AG09319 (cell line): ENCODE measurements around the gene RMND5B.

ENCODE experiments used
- DNase-seq: peaks from one replicate; pipeline ENCODE4 v3.0.0-alpha.2; 2010; ENCODE audit warnings: low read depth; ENCODE audit errors: extremely low read depth
- CTCF ChIP-seq: IDR thresholded peaks from 2 replicates; pipeline ENCODE4 v1.5.1; 2011; ENCODE audit warnings: low read depth, mild to moderate bottlenecking, inconsistent platforms, low read length, moderate library complexity

Gene RMND5B

GRCh38 chr5:178114325-178115135 is 16.3 kb upstream of the RMND5B start:
- no peak for DNase-seq
- TF ChIP-seq CTCF: no peak

- no peak for DNase-seq
- no peak for TF ChIP-seq CTCF
Observed at GRCh38 chr5:178115136-178115813, 15.5 kb upstream of the RMND5B start.

GRCh38 chr5:178115814-178116142 is 15.0 kb upstream of the RMND5B start:
- no peak for DNase-seq
- TF ChIP-seq CTCF: no peak

- DNase-seq: no peak
- no peak for TF ChIP-seq CTCF
Observed at GRCh38 chr5:178116143-178116885, 14.5 kb upstream of the RMND5B start.

- DNase-seq: no peak
- no peak for TF ChIP-seq CTCF
Observed at GRCh38 chr5:178117923-178118701, 12.7 kb upstream of the RMND5B start.

GRCh38 chr5:178119915-178120606 is 10.8 kb upstream of the RMND5B start:
- no peak for DNase-seq
- no peak for TF ChIP-seq CTCF
